ENCODE measurements around the gene COL18A1.
"Not testable (repeated sequence)": the region's sequence is repeated elsewhere in the genome, so short reads cannot be mapped to it uniquely, and the experiment has no call there.

The COL18A1 gene

DNA sequence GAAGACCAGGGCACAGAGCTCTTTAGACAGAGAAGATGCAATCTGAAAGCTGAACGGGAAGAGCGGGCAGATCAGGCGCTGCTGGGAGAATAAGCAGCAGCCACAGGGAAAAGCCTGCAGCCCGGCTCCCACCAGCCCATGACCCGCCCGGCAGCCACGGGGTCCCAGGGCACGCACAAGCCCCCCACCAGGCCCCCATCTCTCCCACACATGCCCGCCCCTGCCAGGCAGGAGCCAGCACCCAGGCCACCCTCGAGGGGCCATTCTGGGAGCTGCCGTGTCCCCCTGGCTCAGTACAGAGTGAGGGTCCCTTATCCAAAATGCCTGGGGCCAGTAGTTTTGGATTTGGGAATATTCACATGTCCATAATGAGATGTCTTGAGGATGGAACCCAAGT is 120.9 kb downstream of the COL18A1 start:
- no peak overlapping the region for H3K27ac ChIP-seq (ENCODE audit: poor library complexity, severe bottlenecking)
- TF ChIP-seq, protein P1, sequence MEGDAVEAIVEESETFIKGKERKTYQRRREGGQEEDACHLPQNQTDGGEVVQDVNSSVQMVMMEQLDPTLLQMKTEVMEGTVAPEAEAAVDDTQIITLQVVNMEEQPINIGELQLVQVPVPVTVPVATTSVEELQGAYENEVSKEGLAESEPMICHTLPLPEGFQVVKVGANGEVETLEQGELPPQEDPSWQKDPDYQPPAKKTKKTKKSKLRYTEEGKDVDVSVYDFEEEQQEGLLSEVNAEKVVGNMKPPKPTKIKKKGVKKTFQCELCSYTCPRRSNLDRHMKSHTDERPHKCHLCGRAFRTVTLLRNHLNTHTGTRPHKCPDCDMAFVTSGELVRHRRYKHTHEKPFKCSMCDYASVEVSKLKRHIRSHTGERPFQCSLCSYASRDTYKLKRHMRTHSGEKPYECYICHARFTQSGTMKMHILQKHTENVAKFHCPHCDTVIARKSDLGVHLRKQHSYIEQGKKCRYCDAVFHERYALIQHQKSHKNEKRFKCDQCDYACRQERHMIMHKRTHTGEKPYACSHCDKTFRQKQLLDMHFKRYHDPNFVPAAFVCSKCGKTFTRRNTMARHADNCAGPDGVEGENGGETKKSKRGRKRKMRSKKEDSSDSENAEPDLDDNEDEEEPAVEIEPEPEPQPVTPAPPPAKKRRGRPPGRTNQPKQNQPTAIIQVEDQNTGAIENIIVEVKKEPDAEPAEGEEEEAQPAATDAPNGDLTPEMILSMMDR (IDR thresholded peaks at IDR 0.05; ENCODE audit: poor library complexity, severe bottlenecking): no peak
- H3K9me3 ChIP-seq (ENCODE audit: severe bottlenecking): peaks cover 3% of the 10 kb centered on the region
- peaks cover 44% of the 10 kb centered on the region for H3K36me3 ChIP-seq (ENCODE audit: low read depth)
- DNase-seq (ENCODE audit: low spot score) (peak; percentile 34), ATAC-seq (ENCODE audit: low read depth) (no peak)
- H3K27me3 ChIP-seq (ENCODE audit: insufficient read depth, poor library complexity, severe bottlenecking): no peaks in the 10 kb centered on the region
- H3K4me3 ChIP-seq (ENCODE audit: severe bottlenecking): no peak overlapping the region
- no peaks in the 10 kb centered on the region for H3K4me1 ChIP-seq (ENCODE audit: insufficient read depth, poor library complexity, severe bottlenecking)

DNA sequence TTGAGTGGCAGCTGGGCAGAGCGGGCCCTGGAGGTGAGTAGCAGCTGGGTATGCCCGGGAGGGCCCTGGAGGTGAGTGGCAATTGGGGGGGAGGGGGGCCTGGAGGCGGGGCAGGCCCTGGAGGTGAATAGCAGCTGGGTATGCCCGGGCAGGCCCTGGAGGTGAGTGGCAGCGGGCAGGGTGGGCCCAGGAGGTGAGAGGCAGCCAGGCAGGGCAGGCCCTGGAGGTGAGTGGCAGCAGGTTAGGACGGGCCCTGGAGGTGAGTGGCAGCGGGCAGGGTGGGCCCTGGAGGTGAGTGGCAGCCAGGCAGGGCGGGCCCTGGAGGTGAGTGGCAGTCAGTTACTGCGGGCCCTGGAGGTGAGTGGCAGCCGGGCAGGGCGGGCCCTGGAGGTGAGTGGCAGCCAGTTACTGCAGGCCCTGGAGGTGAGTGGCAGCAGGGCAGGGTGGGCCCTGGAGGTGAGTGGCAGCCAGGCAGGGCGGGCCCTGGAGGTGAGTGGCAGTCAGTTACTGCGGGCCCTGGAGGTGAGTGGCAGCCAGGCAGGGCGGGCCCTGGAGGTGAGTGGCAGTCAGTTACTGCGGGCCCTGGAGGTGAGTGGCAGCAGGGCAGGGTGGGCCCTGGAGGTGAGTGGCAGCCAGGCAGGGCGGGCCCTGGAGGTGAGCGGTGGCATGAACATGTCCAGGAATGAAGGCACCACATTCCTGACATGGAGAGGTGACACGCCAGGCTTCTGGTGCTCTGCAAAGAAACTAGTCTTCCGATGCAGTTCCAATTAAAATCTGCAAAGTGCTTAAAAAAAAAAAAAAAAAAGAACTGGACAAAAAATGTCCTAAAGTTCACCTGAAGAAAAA is 122.4 kb downstream of the COL18A1 start:
- not testable (repeated sequence) for H3K4me3 ChIP-seq (ENCODE audit: severe bottlenecking); H3K9me3 ChIP-seq (ENCODE audit: severe bottlenecking); H3K27ac ChIP-seq (ENCODE audit: poor library complexity, severe bottlenecking); H3K27me3 ChIP-seq (ENCODE audit: insufficient read depth, poor library complexity, severe bottlenecking); H3K4me1 ChIP-seq (ENCODE audit: insufficient read depth, poor library complexity, severe bottlenecking)
- peaks cover 29% of the 10 kb centered on the region for H3K36me3 ChIP-seq (ENCODE audit: low read depth)
- DNase-seq (ENCODE audit: low spot score) (peak; percentile 84), ATAC-seq (ENCODE audit: low read depth) (peak; percentile 82)

DNA sequence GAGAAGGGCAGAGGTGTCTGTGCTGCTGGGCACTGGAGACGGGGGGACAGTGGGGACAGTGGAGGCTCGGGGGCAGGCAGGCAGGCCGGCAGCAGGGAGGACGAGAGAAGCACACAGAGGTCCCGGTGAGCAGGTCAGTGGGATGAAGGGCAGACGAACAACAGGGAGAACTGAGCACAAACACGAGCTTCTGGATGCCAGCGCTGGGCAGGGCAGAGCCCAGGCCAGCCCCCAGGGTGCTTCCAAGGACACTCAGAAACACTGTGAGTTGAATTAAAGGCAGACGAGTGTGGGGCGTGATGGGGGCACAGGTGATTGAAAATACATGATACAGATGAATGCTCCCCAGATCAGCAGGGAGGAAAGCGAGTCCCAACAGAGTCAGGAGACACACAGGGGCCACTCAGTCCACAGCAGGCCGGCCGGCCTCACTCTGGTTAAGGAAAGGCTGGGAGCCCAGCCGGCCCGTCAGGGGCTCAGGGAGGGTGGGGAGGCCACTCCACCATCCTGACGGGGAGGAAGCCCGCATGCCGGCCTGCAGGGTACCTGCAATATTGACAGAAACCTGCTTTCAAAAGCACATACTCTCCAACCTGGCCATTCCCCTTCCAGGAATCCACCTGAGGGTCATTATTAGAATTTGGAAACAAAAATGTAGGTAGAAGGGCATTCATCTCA is 123.2 kb downstream of the COL18A1 start:
- H3K27me3 ChIP-seq (ENCODE audit: insufficient read depth, poor library complexity, severe bottlenecking): no peaks in the 10 kb centered on the region
- H3K36me3 ChIP-seq (ENCODE audit: low read depth): peaks cover 23% of the 10 kb centered on the region
- H3K4me3 ChIP-seq (ENCODE audit: severe bottlenecking): no peak overlapping the region
- TF ChIP-seq, protein P1 (IDR thresholded peaks at IDR 0.05; ENCODE audit: poor library complexity, severe bottlenecking): no peak
- DNase-seq (ENCODE audit: low spot score) (peak; percentile 50), ATAC-seq (ENCODE audit: low read depth) (no peak)
- H3K4me1 ChIP-seq (ENCODE audit: insufficient read depth, poor library complexity, severe bottlenecking): no peaks in the 10 kb centered on the region
- H3K9me3 ChIP-seq (ENCODE audit: severe bottlenecking): no peaks in the 10 kb centered on the region
- H3K27ac ChIP-seq (ENCODE audit: poor library complexity, severe bottlenecking): no peak overlapping the region

DNA sequence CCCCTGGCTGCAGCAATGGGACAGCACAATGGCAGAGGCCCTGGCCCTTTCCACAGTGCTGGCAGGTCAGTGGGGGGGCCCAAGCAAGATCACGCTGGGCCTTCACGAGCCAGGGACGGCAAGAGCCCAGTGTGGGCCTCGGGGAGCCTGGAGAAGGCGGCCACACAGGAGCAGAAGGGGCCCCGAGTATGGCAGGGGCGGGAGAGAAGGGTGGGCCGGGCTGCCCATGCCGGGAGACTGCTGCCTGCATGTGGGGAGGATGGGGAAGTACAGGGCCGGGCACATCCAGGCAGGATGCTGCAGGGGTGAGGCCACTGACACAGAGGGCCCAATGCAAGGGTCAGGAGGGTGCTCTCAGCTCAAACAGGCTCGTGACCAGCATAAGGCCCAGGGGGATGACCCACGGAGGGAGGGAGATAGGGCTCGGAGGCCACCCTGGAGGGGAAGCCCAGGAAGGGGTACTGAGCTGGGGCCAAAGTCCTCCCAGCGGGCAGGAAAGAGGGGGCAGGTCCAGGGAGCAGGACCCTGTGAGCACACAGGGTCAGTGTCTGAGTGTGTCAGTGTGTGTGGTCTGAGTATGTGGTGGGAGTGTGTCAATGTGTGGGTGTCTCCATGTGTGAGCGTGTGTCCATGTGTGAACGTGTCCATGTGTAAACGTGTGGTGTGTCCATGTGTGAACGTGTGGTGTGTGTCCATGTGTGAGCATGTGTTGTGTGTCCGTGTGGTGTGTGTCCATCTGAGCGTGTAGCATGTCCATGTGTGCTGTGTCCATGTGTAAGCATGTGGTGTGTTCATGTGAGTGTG is 124.2 kb downstream of the COL18A1 start:
- Histone ChIP-seq H3K27ac (ENCODE audit: poor library complexity, severe bottlenecking) (no peak overlapping the region), H3K4me3 (ENCODE audit: severe bottlenecking) (no peak overlapping the region), H3K27me3 (ENCODE audit: insufficient read depth, poor library complexity, severe bottlenecking) (no peaks in the 10 kb centered on the region), H3K36me3 (ENCODE audit: low read depth) (peaks cover 23% of the 10 kb centered on the region), H3K4me1 (ENCODE audit: insufficient read depth, poor library complexity, severe bottlenecking) (no peaks in the 10 kb centered on the region), H3K9me3 (ENCODE audit: severe bottlenecking) (no peaks in the 10 kb centered on the region)
- TF ChIP-seq, protein P1 (IDR thresholded peaks at IDR 0.05; ENCODE audit: poor library complexity, severe bottlenecking): no peak
- DNase-seq (ENCODE audit: low spot score) (peak; percentile 45), ATAC-seq (ENCODE audit: low read depth) (no peak)

DNA sequence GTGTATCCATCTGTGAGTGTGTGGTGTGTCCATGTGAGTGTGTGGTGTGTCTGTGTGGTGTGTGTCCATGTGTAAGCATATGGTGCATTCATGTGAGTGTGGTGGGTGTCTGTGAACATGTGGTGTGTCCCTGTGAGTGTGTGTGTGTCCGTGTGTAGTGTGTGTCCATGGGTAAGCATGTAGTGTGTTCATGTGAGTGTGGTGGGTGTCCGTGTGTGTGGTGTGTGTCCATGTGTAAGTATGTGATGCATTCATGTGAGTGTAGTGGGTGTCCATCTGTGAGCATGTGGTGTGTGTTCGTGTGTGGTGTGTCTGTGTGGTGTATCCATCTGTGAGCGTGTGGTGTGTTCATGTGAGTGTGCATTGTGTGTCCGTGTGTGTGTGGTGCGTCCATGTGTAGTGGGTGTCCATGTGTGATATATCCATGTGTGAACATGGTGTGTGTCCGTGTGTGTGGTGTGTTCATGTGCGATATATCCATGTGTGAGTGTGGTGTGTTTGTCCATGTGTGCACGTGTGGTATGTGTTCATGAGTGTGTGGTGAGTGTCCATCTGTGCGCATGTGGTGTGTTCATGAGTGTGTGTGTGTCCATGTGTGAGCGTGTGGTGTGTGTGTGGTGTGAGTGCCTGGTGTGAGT is 124.9 kb downstream of the COL18A1 start:
- TF ChIP-seq, protein P1 (IDR thresholded peaks at IDR 0.05; ENCODE audit: poor library complexity, severe bottlenecking): no peak
- DNase-seq (ENCODE audit: low spot score) (no peak), ATAC-seq (ENCODE audit: low read depth) (no peak)
- peaks cover 22% of the 10 kb centered on the region for H3K36me3 ChIP-seq (ENCODE audit: low read depth)
- no peaks in the 10 kb centered on the region for H3K27me3 ChIP-seq (ENCODE audit: insufficient read depth, poor library complexity, severe bottlenecking)
- no peak overlapping the region for H3K4me3 ChIP-seq (ENCODE audit: severe bottlenecking)
- no peaks in the 10 kb centered on the region for H3K9me3 ChIP-seq (ENCODE audit: severe bottlenecking)
- H3K4me1 ChIP-seq (ENCODE audit: insufficient read depth, poor library complexity, severe bottlenecking): no peaks in the 10 kb centered on the region
- no peak overlapping the region for H3K27ac ChIP-seq (ENCODE audit: poor library complexity, severe bottlenecking)
